ENCODE results near the gene BTRC.

DNA sequence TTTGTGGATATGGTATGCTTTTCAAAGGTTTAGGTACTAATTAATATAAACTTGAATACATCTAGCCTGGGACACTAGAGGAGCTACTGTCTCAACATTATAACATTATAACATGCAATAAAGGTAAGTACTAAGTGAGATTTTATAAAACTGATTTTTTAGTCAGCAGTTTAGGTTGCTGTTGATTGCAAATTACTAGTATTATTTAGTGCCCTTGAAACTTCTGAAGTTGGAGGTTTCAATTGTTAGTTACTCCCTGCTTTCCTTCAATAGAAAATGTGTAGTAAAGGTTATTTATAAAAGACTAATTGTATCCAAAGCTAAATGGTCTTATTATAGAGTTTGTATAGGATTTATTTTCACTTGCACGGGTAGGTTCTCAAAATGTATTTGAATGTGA, 138.8 kb downstream of the BTRC start:
- TF ChIP-seq, protein P1, sequence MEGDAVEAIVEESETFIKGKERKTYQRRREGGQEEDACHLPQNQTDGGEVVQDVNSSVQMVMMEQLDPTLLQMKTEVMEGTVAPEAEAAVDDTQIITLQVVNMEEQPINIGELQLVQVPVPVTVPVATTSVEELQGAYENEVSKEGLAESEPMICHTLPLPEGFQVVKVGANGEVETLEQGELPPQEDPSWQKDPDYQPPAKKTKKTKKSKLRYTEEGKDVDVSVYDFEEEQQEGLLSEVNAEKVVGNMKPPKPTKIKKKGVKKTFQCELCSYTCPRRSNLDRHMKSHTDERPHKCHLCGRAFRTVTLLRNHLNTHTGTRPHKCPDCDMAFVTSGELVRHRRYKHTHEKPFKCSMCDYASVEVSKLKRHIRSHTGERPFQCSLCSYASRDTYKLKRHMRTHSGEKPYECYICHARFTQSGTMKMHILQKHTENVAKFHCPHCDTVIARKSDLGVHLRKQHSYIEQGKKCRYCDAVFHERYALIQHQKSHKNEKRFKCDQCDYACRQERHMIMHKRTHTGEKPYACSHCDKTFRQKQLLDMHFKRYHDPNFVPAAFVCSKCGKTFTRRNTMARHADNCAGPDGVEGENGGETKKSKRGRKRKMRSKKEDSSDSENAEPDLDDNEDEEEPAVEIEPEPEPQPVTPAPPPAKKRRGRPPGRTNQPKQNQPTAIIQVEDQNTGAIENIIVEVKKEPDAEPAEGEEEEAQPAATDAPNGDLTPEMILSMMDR (IDR thresholded peaks at IDR 0.05; ENCODE audit: insufficient read depth, low read length) = no peak
- TF ChIP-seq, protein P2, sequence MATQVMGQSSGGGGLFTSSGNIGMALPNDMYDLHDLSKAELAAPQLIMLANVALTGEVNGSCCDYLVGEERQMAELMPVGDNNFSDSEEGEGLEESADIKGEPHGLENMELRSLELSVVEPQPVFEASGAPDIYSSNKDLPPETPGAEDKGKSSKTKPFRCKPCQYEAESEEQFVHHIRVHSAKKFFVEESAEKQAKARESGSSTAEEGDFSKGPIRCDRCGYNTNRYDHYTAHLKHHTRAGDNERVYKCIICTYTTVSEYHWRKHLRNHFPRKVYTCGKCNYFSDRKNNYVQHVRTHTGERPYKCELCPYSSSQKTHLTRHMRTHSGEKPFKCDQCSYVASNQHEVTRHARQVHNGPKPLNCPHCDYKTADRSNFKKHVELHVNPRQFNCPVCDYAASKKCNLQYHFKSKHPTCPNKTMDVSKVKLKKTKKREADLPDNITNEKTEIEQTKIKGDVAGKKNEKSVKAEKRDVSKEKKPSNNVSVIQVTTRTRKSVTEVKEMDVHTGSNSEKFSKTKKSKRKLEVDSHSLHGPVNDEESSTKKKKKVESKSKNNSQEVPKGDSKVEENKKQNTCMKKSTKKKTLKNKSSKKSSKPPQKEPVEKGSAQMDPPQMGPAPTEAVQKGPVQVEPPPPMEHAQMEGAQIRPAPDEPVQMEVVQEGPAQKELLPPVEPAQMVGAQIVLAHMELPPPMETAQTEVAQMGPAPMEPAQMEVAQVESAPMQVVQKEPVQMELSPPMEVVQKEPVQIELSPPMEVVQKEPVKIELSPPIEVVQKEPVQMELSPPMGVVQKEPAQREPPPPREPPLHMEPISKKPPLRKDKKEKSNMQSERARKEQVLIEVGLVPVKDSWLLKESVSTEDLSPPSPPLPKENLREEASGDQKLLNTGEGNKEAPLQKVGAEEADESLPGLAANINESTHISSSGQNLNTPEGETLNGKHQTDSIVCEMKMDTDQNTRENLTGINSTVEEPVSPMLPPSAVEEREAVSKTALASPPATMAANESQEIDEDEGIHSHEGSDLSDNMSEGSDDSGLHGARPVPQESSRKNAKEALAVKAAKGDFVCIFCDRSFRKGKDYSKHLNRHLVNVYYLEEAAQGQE (IDR thresholded peaks at IDR 0.05; ENCODE audit: insufficient replicate concordance, low read depth) = no peak
- TF ChIP-seq GABPA (IDR thresholded peaks at IDR 0.05; ENCODE audit: low read depth) = no peak
- no peak for TF ChIP-seq POLR2AphosphoS5 (IDR thresholded peaks at IDR 0.05; ENCODE audit: low read depth)
- TF ChIP-seq SPI1 (IDR thresholded peaks at IDR 0.05; ENCODE audit: borderline replicate concordance, low read depth) = no peak

Measured in HL-60 (cell line).